WTC11 (cell line): ENCODE results near the gene KRTAP5-6. TPM values are rescaled to one million over a fixed set of nuclear protein-coding genes. Genes with fewer than 3 reads are reported as not detected.

Experiments
- ATAC-seq: fragments of 200-7000 bp; cut with Tn5 transposase; 2 replicates; pipeline ENCODE4 v1.10.0; 2021; ENCODE audit warnings: mild to moderate bottlenecking, moderate library complexity
- CTCF ChIA-PET: fragments of 300-600 bp; sonication (Branson Sonifier 250); formaldehyde crosslinking; loops from one replicate; lab custom pipeline; 2021; ENCODE audit warnings: antibody characterized with exemption; lab: Charles Lee
- POLR2A ChIA-PET: fragments of 350-600 bp; sonication (Branson Sonifier 250); formaldehyde crosslinking; loops from one replicate; lab custom pipeline; 2021; ENCODE audit warnings: antibody characterized with exemption; lab: Charles Lee
- DNase-seq: peaks from one replicate; pipeline ENCODE4 v3.0.0; 2021; ENCODE audit warnings: low spot score
- H3K27ac Mint-ChIP-seq: 2 replicates; pipeline ENCODE4 v1.8.0; 2021; ENCODE audit warnings: mixed read lengths
- H3K27me3 Mint-ChIP-seq: 2 replicates; pipeline ENCODE4 v1.8.0; 2021; ENCODE audit warnings: low read depth, mild to moderate bottlenecking, moderate library complexity, mixed read lengths
- H3K36me3 Mint-ChIP-seq: 2 replicates; pipeline ENCODE4 v1.8.0; 2021; ENCODE audit warnings: mixed read lengths
- H3K4me1 Mint-ChIP-seq: 2 replicates; pipeline ENCODE4 v1.8.0; 2022; ENCODE audit warnings: mixed read lengths
- H3K4me3 Mint-ChIP-seq: 2 replicates; pipeline ENCODE4 v1.8.0; 2021; ENCODE audit warnings: mild to moderate bottlenecking, moderate library complexity, mixed read lengths
- H3K9me3 Mint-ChIP-seq: 2 replicates; pipeline ENCODE4 v1.8.0; 2021; ENCODE audit warnings: mixed read lengths
- ELF4 ChIP-seq: sonication (generic); formaldehyde crosslinking; IDR thresholded peaks from 2 replicates; pipeline ENCODE4 v1.8.1; 2022; ENCODE audit warnings: low read depth, mild to moderate bottlenecking, moderate library complexity, missing genetic modification reagents
- EMX1 ChIP-seq: fragments of 250-450 bp; sonication (Bioruptor Pico); IDR thresholded peaks from 2 replicates; pipeline ENCODE4 v1.8.0; 2021; ENCODE audit warnings: mild to moderate bottlenecking
- FOXJ3 ChIP-seq: sonication (generic); formaldehyde crosslinking; IDR thresholded peaks from 2 replicates; pipeline ENCODE4 v1.9.0; 2021; ENCODE audit warnings: missing genetic modification reagents, mild to moderate bottlenecking, borderline replicate concordance
- MXD4 ChIP-seq: fragments of 250-450 bp; sonication (Bioruptor Pico); IDR thresholded peaks from 2 replicates; pipeline ENCODE4 v1.8.0; 2021; ENCODE audit warnings: mild to moderate bottlenecking, moderate library complexity, borderline replicate concordance
- NR2C2 ChIP-seq: sonication (generic); formaldehyde crosslinking; IDR thresholded peaks from 2 replicates; pipeline ENCODE4 v1.8.0; 2022; ENCODE audit warnings: mild to moderate bottlenecking, missing genetic modification reagents
- PRRX2 ChIP-seq: fragments of 250-450 bp; sonication (Bioruptor Pico); IDR thresholded peaks from 2 replicates; pipeline ENCODE4 v1.8.0; 2021; ENCODE audit warnings: mild to moderate bottlenecking
- SMAD3 ChIP-seq: sonication (generic); formaldehyde crosslinking; IDR thresholded peaks from 2 replicates; pipeline ENCODE4 v1.8.0; 2022; ENCODE audit warnings: missing genetic modification reagents, mild to moderate bottlenecking, borderline replicate concordance
- SMAD4 ChIP-seq: sonication (generic); formaldehyde crosslinking; IDR thresholded peaks from 2 replicates; pipeline ENCODE4 v1.8.0; 2022; ENCODE audit warnings: mild to moderate bottlenecking, missing genetic modification reagents
- ZBTB21 ChIP-seq: sonication (generic); formaldehyde crosslinking; IDR thresholded peaks from 2 replicates; pipeline ENCODE4 v1.8.1; 2023; ENCODE audit warnings: mild to moderate bottlenecking, missing genetic modification reagents, borderline replicate concordance
- ZNF263 ChIP-seq: sonication (generic); formaldehyde crosslinking; IDR thresholded peaks from 2 replicates; pipeline ENCODE4 v1.8.1; 2022; ENCODE audit warnings: low read depth, mild to moderate bottlenecking, moderate library complexity, missing genetic modification reagents
- ZNF423 ChIP-seq: fragments of 250-450 bp; sonication (Bioruptor Pico); IDR thresholded peaks from 2 replicates; pipeline ENCODE4 v2.1.2; 2022; ENCODE audit warnings: mild to moderate bottlenecking, moderate library complexity
- total RNA-seq: library from RNA; stranded (reverse); gene quantifications from 3 replicates; pipeline ENCODE4 v1.2.3, GENCODE V29; 2021
- TF ChIP-seq, protein P1 (sequence below): sonication (generic); formaldehyde crosslinking; IDR thresholded peaks from 2 replicates; pipeline ENCODE4 v1.8.1; 2023; ENCODE audit warnings: mild to moderate bottlenecking, missing genetic modification reagents
- TF ChIP-seq, protein P2 (sequence below): sonication (generic); formaldehyde crosslinking; IDR thresholded peaks from 2 replicates; pipeline ENCODE4 v1.8.0; 2022; ENCODE audit warnings: mild to moderate bottlenecking, missing genetic modification reagents
- TF ChIP-seq, protein P3 (sequence below): fragments of 250-450 bp; sonication (Bioruptor Pico); conservative IDR thresholded peaks from 2 replicates; pipeline ENCODE4 v1.9.0; 2021; ENCODE audit warnings: mild to moderate bottlenecking

The KRTAP5-6 gene
- total RNA-seq, 1 experiment from 2014 or later = 0.35 TPM

DNA sequence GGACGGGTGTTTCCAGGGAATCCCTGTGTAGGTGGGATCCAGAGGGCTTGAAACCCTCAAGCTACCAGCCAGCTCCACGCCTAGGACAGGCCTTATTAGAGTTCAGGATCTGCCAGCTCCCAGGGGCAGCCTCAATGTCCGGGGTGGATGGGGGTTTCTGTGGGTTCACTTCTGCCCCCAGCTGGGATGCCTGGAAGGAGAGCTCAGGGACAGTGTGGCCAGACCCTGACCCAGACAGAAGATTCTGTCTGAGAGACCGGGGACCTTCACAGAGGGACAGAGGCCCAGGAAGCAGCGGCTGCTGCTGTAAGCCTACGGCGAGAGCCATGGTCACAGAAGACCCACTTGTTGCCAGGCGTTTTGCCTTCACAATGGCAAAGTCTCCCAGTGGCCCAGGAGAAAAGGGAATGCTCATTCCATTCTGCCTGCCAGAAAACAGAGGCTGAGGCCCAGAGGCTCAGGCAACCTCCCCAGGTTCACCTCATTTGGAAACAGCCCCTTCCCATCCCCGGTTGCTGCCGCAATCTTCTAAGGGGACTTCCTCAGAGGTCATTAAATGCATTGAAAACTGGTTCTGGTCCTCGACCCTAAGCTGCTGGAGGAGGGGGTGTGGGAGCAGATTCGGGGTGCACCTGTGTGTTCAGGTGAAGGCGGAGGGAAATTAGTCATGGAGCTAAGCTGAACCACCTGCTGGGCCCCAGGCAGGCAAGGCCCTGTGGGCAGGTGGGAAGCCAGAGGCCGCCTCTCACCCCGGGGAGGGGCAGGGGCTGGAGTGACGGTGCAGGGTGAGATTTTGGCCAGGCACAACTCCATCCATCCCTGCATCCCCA, 4.9 kb upstream of the KRTAP5-6 start:
- ChIA-PET POLR2A (no interaction called here), CTCF (interaction anchor here (0.9 to 5.5 kb wide), 23 partner anchors 13 to 470 kb away, joined by 3 to 271 read pairs (median 15); partner anchors contain the start of genes IFITM10 and SYT8)
- peaks cover 10% of the 10 kb centered on the region; the same call in 1 of the 2 replicates for H3K9me3 Mint-ChIP-seq
- no peak for TF ChIP-seq ZBTB21
- TF ChIP-seq, protein P1, sequence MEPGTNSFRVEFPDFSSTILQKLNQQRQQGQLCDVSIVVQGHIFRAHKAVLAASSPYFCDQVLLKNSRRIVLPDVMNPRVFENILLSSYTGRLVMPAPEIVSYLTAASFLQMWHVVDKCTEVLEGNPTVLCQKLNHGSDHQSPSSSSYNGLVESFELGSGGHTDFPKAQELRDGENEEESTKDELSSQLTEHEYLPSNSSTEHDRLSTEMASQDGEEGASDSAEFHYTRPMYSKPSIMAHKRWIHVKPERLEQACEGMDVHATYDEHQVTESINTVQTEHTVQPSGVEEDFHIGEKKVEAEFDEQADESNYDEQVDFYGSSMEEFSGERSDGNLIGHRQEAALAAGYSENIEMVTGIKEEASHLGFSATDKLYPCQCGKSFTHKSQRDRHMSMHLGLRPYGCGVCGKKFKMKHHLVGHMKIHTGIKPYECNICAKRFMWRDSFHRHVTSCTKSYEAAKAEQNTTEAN = no peak
- TF ChIP-seq SMAD4 (CRISPR knock-in tag) = no peak
- no peak for TF ChIP-seq ELF4 (CRISPR knock-in tag)
- no peak for TF ChIP-seq MXD4 (CRISPR knock-in tag)
- TF ChIP-seq SMAD3 (CRISPR knock-in tag) = no peak
- no peak for TF ChIP-seq NR2C2 (CRISPR knock-in tag)
- no peak for TF ChIP-seq PRRX2
- TF ChIP-seq ZNF263 = no peak
- no peak for TF ChIP-seq EMX1
- TF ChIP-seq, protein P2, sequence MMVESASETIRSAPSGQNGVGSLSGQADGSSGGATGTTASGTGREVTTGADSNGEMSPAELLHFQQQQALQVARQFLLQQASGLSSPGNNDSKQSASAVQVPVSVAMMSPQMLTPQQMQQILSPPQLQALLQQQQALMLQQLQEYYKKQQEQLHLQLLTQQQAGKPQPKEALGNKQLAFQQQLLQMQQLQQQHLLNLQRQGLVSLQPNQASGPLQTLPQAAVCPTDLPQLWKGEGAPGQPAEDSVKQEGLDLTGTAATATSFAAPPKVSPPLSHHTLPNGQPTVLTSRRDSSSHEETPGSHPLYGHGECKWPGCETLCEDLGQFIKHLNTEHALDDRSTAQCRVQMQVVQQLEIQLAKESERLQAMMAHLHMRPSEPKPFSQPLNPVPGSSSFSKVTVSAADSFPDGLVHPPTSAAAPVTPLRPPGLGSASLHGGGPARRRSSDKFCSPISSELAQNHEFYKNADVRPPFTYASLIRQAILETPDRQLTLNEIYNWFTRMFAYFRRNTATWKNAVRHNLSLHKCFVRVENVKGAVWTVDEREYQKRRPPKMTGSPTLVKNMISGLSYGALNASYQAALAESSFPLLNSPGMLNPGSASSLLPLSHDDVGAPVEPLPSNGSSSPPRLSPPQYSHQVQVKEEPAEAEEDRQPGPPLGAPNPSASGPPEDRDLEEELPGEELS (CRISPR knock-in tag) = no peak
- no peak for TF ChIP-seq FOXJ3 (CRISPR knock-in tag)
- TF ChIP-seq, all 79 proteins: peak for 0
- no peak overlapping the region for H3K4me3 Mint-ChIP-seq
- H3K27me3 Mint-ChIP-seq = peaks cover 12% of the 10 kb centered on the region
- no peak for ATAC-seq
- no peak overlapping the region for H3K27ac Mint-ChIP-seq
- no peaks in the 10 kb centered on the region for H3K36me3 Mint-ChIP-seq
- DNase-seq = no peak
- H3K4me1 Mint-ChIP-seq = peaks cover 3% of the 10 kb centered on the region

DNA sequence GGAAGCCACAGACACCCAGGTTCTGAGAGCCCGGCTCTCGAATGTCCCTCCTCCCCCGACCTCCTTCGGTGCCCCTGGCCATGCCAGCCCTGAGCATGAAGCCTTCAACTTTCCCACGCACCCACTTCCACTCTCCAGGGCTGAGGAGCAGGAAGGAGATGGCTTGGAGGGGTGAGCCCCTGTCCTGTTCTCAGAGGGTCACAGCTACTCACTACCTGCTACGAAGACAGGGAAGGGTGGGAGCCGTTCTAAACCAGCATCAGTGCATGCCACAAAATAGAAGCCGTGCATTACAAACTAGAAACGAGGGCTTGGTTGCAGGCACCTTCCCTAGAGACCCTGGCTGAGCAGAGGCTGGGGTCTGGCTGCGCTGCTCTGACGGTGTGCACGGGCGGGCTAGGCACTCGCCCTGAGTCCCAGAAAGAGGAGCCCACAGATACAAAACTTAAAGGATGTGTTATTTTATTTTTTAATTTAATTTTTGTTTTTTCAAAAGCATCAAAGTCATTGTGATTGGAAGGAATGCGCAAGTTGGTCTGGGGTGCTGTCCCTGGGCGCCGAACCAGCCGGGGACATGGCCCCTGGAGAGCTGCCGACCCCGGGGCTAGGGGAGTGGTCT, 4.2 kb upstream of the KRTAP5-6 start:
- DNase-seq (no peak), ATAC-seq (no peak)
- Mint-ChIP-seq H3K4me1 (peaks cover 3% of the 10 kb centered on the region), H3K36me3 (no peaks in the 10 kb centered on the region), H3K9me3 (peaks cover 10% of the 10 kb centered on the region; the same call in 1 of the 2 replicates), H3K4me3 (peak overlapping the region; percentile 71), H3K27me3 (peaks cover 16% of the 10 kb centered on the region), H3K27ac (no peak overlapping the region; the same call in 1 of the 2 replicates)
- ChIA-PET CTCF (interaction anchor here (0.6 to 5.5 kb wide), 40 partner anchors 14 to 469 kb away, joined by 3 to 271 read pairs (median 8); partner anchors contain the start of genes IFITM10, KRTAP5-5, MRPL23 and SYT8), POLR2A (no interaction called here)
- TF ChIP-seq ZNF423 = peak; percentile 67; the same call in 1 of the 2 replicates
- TF ChIP-seq, protein P3, sequence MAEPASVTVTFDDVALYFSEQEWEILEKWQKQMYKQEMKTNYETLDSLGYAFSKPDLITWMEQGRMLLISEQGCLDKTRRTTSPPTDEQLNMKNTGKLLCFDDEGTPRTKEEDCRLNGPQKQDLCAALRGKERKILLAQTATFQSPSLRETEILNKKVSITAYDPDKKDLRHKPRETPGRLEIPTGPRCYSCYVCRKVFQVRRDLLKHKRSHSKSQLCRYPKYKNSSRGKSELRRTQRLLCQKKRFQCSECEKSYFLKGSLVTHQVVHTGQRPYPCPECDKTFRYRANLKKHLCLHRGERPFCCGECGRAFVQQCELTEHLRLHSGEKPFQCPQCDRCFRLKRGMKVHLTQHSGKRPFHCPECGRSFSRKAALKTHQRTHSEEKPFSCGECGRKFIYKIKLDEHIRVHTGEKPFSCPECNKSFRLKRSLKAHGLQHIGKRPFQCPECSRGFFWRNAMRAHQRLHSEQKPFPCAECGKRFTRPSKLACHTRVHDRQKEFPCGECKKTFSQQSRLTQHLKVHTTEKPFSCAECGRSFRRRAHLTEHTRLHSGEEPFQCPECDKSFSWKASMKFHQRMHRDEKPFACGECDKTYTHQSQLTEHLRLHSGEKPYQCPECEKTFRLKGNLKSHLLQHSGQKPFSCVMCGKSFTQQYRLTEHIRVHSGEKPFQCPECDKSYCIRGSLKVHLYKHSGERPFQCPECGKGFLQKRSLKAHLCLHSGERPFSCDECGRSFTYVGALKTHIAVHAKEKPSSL (CRISPR knock-in tag) = no peak
